Liver (tissue), 3 donors: Measurements from ENCODE around the gene MSANTD7.

ENCODE experiments used
- HNF4A ChIP-seq, 2 donors: conservative IDR thresholded peaks; 2 replicates each; pipeline ENCODE4 v1.6.1; 2016; ENCODE audit warnings: antibody characterized with exemption in 2 of 2, mild to moderate bottlenecking in 2 of 2
- JUND ChIP-seq, 2 donors: IDR thresholded peaks; 2 replicates each; pipeline ENCODE4 v1.6.1; 2016; ENCODE audit warnings: antibody characterized with exemption in 2 of 2
- RAD21 ChIP-seq, 2 donors: IDR thresholded peaks; 2 replicates each; pipeline ENCODE4 v1.6.1; 2016; ENCODE audit warnings: antibody characterized with exemption in 2 of 2, mild to moderate bottlenecking in 2 of 2
- RXRA ChIP-seq, 2 donors: IDR thresholded peaks; 2 replicates each; pipeline ENCODE4 v1.6.1; 2017 to 2018; ENCODE audit warnings: antibody characterized with exemption in 2 of 2, mild to moderate bottlenecking in 1 of 2
- SP1 ChIP-seq: IDR thresholded peaks from 2 replicates; pipeline ENCODE4 v1.6.1; 2018; ENCODE audit warnings: antibody characterized with exemption, mild to moderate bottlenecking
- TAF1 ChIP-seq: conservative IDR thresholded peaks from 2 replicates; pipeline ENCODE4 v1.6.1; 2016; ENCODE audit warnings: antibody characterized with exemption, mild to moderate bottlenecking
- YY1 ChIP-seq: IDR thresholded peaks from 2 replicates; pipeline ENCODE4 v1.6.1; 2016; ENCODE audit warnings: antibody characterized with exemption, mild to moderate bottlenecking
- TF ChIP-seq, protein P1 (sequence below): IDR thresholded peaks from 2 replicates; pipeline ENCODE4 v1.6.1; 2016; ENCODE audit warnings: antibody characterized with exemption
- TF ChIP-seq, protein P2 (sequence below): fragments of 150-350 bp; IDR thresholded peaks from 2 replicates; pipeline ENCODE4 v1.5.1; 2017; ENCODE audit warnings: improper control_type of control experiment, low read depth, low read length; ENCODE audit not compliant: missing input control
- TF ChIP-seq, protein P3 (sequence below): IDR thresholded peaks from 2 replicates; pipeline ENCODE4 v1.6.1; 2016; ENCODE audit warnings: antibody characterized with exemption, mild to moderate bottlenecking
- TF ChIP-seq, protein P4 (sequence below): IDR thresholded peaks from 2 replicates; pipeline ENCODE4 v1.6.1; 2016; ENCODE audit warnings: antibody characterized with exemption
- donor health status: healthy.
- donor health status: healthy.

DNA sequence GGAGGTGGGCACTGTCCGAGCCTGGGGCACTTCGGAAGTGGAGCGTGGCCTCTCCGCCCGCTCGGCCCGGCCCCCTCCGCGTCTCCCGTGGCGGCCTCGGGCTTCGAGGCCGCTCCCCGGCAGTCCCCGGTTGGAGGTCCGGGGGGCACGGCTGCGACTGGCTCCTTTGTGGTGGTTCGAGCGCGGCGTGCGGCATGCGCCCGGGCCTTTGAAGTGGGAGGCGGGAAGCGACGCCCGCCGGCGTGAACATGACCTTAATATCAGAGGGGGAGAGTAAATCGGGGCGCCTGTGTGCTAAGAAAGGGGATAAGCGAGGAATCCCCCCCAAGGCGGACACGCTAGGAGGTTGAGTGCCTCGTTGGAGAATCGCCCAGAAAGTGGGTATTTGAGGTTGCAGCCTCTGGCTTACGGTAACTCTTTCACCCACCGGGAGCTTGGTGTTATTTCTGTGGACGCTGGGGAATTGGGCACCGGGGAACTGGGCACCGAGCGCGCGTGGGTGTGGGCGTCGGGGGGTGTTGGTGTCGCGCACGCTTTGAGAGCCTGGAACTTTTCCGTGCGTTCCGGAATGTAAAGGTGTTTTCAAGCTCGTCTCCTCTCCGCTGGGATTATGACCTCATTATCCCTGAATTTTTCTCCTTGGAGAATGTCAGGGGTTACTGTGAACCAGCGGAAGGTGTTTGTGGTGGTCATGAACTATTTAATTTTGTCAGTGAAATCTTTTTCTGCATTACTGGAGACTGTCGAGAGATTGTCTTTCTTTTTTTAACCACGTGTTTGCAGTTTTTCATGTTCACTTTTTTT is 41.2 kb downstream of the MSANTD7 start:
- TF ChIP-seq HNF4A (conservative IDR thresholded peaks at IDR 0.05) (no peak), TAF1 (no peak), SP1 (no peak), RAD21 (IDR thresholded peaks at IDR 0.05) (no peak), JUND (IDR thresholded peaks at IDR 0.05) (no peak), RXRA (IDR thresholded peaks at IDR 0.05) (no peak), YY1 (no peak)
- TF ChIP-seq, protein P1, sequence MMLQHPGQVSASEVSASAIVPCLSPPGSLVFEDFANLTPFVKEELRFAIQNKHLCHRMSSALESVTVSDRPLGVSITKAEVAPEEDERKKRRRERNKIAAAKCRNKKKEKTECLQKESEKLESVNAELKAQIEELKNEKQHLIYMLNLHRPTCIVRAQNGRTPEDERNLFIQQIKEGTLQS = no peak
- TF ChIP-seq, protein P2, sequence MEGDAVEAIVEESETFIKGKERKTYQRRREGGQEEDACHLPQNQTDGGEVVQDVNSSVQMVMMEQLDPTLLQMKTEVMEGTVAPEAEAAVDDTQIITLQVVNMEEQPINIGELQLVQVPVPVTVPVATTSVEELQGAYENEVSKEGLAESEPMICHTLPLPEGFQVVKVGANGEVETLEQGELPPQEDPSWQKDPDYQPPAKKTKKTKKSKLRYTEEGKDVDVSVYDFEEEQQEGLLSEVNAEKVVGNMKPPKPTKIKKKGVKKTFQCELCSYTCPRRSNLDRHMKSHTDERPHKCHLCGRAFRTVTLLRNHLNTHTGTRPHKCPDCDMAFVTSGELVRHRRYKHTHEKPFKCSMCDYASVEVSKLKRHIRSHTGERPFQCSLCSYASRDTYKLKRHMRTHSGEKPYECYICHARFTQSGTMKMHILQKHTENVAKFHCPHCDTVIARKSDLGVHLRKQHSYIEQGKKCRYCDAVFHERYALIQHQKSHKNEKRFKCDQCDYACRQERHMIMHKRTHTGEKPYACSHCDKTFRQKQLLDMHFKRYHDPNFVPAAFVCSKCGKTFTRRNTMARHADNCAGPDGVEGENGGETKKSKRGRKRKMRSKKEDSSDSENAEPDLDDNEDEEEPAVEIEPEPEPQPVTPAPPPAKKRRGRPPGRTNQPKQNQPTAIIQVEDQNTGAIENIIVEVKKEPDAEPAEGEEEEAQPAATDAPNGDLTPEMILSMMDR = no peak
- TF ChIP-seq, protein P3, sequence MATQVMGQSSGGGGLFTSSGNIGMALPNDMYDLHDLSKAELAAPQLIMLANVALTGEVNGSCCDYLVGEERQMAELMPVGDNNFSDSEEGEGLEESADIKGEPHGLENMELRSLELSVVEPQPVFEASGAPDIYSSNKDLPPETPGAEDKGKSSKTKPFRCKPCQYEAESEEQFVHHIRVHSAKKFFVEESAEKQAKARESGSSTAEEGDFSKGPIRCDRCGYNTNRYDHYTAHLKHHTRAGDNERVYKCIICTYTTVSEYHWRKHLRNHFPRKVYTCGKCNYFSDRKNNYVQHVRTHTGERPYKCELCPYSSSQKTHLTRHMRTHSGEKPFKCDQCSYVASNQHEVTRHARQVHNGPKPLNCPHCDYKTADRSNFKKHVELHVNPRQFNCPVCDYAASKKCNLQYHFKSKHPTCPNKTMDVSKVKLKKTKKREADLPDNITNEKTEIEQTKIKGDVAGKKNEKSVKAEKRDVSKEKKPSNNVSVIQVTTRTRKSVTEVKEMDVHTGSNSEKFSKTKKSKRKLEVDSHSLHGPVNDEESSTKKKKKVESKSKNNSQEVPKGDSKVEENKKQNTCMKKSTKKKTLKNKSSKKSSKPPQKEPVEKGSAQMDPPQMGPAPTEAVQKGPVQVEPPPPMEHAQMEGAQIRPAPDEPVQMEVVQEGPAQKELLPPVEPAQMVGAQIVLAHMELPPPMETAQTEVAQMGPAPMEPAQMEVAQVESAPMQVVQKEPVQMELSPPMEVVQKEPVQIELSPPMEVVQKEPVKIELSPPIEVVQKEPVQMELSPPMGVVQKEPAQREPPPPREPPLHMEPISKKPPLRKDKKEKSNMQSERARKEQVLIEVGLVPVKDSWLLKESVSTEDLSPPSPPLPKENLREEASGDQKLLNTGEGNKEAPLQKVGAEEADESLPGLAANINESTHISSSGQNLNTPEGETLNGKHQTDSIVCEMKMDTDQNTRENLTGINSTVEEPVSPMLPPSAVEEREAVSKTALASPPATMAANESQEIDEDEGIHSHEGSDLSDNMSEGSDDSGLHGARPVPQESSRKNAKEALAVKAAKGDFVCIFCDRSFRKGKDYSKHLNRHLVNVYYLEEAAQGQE = no peak
- TF ChIP-seq, protein P4, sequence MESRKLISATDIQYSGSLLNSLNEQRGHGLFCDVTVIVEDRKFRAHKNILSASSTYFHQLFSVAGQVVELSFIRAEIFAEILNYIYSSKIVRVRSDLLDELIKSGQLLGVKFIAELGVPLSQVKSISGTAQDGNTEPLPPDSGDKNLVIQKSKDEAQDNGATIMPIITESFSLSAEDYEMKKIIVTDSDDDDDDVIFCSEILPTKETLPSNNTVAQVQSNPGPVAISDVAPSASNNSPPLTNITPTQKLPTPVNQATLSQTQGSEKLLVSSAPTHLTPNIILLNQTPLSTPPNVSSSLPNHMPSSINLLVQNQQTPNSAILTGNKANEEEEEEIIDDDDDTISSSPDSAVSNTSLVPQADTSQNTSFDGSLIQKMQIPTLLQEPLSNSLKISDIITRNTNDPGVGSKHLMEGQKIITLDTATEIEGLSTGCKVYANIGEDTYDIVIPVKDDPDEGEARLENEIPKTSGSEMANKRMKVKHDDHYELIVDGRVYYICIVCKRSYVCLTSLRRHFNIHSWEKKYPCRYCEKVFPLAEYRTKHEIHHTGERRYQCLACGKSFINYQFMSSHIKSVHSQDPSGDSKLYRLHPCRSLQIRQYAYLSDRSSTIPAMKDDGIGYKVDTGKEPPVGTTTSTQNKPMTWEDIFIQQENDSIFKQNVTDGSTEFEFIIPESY = no peak
